Type B pancreatic cell (in vitro differentiated cells): ENCODE results near the gene WNK1. TPM values are rescaled to one million over a fixed set of nuclear protein-coding genes. Genes with fewer than 3 reads are reported as not detected.

ENCODE experiments used
- DNase-seq: peaks from one replicate; pipeline ENCODE4 v3.0.0; 2021; ENCODE audit warnings: mixed read lengths; ENCODE audit not compliant: unreplicated experiment; ENCODE audit errors: extremely low spot score
- H3K27ac Mint-ChIP-seq: 2 replicates; pipeline ENCODE4 v1.8.0; 2021; ENCODE audit warnings: mild to moderate bottlenecking, mixed read lengths
- H3K27me3 Mint-ChIP-seq: 2 replicates; pipeline ENCODE4 v1.8.0; 2021; ENCODE audit warnings: mixed read lengths
- H3K36me3 Mint-ChIP-seq: 2 replicates; pipeline ENCODE4 v1.8.0; 2021; ENCODE audit warnings: mixed read lengths
- H3K4me1 Mint-ChIP-seq: one replicate; pipeline ENCODE4 v1.8.0; 2021; ENCODE audit warnings: mixed read lengths; ENCODE audit not compliant: unreplicated experiment
- H3K4me3 Mint-ChIP-seq: 2 replicates; pipeline ENCODE4 v1.8.0; 2021; ENCODE audit warnings: mild to moderate bottlenecking, mixed read lengths
- H3K9me3 Mint-ChIP-seq: 2 replicates; pipeline ENCODE4 v1.8.0; 2021; ENCODE audit warnings: mixed read lengths
- CTCF ChIP-seq: fragments of 200-600 bp; sonication (generic); conservative IDR thresholded peaks from 2 replicates; pipeline ENCODE4 v1.5.0; 2021; ENCODE audit warnings: antibody characterized with exemption, mild to moderate bottlenecking
- total RNA-seq: library from RNA; stranded (reverse); gene quantifications from 2 replicates; pipeline ENCODE4 v1.2.1, GENCODE V29; 2021; ENCODE audit warnings: low replicate concordance

Gene WNK1
- total RNA-seq, 1 donor from 2014 or later: 132 TPM

- Mint-ChIP-seq H3K4me1 (no peaks in the 10 kb centered on the region), H3K27ac (no peak overlapping the region), H3K4me3 (no peak overlapping the region), H3K27me3 (no peaks in the 10 kb centered on the region), H3K36me3 (peaks cover 65% of the 10 kb centered on the region), H3K9me3 (no peaks in the 10 kb centered on the region)
- no peak for TF ChIP-seq CTCF
- no peak for DNase-seq
Measured at GRCh38 chr12:906062-906585, 153.7 kb downstream of the WNK1 start.

GRCh38 chr12:907413-908185 lies 155.2 kb downstream of the WNK1 start:
- peaks cover 57% of the 10 kb centered on the region for H3K36me3 Mint-ChIP-seq
- DNase-seq: no peak
- TF ChIP-seq CTCF: no peak
- H3K9me3 Mint-ChIP-seq: no peaks in the 10 kb centered on the region
- H3K27ac Mint-ChIP-seq: no peak overlapping the region
- no peaks in the 10 kb centered on the region for H3K27me3 Mint-ChIP-seq
- H3K4me3 Mint-ChIP-seq: no peak overlapping the region
- no peaks in the 10 kb centered on the region for H3K4me1 Mint-ChIP-seq

- no peaks in the 10 kb centered on the region for H3K9me3 Mint-ChIP-seq
- no peaks in the 10 kb centered on the region for H3K27me3 Mint-ChIP-seq
- TF ChIP-seq CTCF: no peak
- peaks cover 62% of the 10 kb centered on the region for H3K36me3 Mint-ChIP-seq
- no peak overlapping the region for H3K4me3 Mint-ChIP-seq
- no peak for DNase-seq
- H3K27ac Mint-ChIP-seq: peak overlapping the region; percentile 8
- H3K4me1 Mint-ChIP-seq: no peaks in the 10 kb centered on the region
Measured at GRCh38 chr12:909861-910260, 157.5 kb downstream of the WNK1 start.

GRCh38 chr12:910416-910815 lies 158.0 kb downstream of the WNK1 start:
- no peak for DNase-seq
- H3K27me3 Mint-ChIP-seq: no peaks in the 10 kb centered on the region
- no peak overlapping the region for H3K27ac Mint-ChIP-seq
- TF ChIP-seq CTCF: no peak
- no peaks in the 10 kb centered on the region for H3K9me3 Mint-ChIP-seq
- H3K36me3 Mint-ChIP-seq: peaks cover 61% of the 10 kb centered on the region
- no peaks in the 10 kb centered on the region for H3K4me1 Mint-ChIP-seq
- no peak overlapping the region for H3K4me3 Mint-ChIP-seq

GRCh38 chr12:911191-911826 lies 158.9 kb downstream of the WNK1 start:
- Mint-ChIP-seq H3K36me3 (peaks cover 52% of the 10 kb centered on the region), H3K9me3 (no peaks in the 10 kb centered on the region), H3K4me3 (no peak overlapping the region), H3K27me3 (no peaks in the 10 kb centered on the region), H3K27ac (no peak overlapping the region), H3K4me1 (no peaks in the 10 kb centered on the region)
- no peak for DNase-seq
- no peak for TF ChIP-seq CTCF
